WTC11 (cell line): Measurements from ENCODE around the gene RNASE9. TPM values are rescaled to one million over a fixed set of nuclear protein-coding genes. Genes with fewer than 3 reads are reported as not detected.

ENCODE experiments used
- ATAC-seq: fragments of 200-7000 bp; cut with Tn5 transposase; 2 replicates; pipeline ENCODE4 v1.10.0; 2021; ENCODE audit warnings: mild to moderate bottlenecking, moderate library complexity
- CTCF ChIA-PET: fragments of 300-600 bp; sonication (Branson Sonifier 250); formaldehyde crosslinking; loops from one replicate; lab custom pipeline; 2021; ENCODE audit warnings: antibody characterized with exemption; lab: Charles Lee
- POLR2A ChIA-PET: fragments of 350-600 bp; sonication (Branson Sonifier 250); formaldehyde crosslinking; loops from one replicate; lab custom pipeline; 2021; ENCODE audit warnings: antibody characterized with exemption; lab: Charles Lee
- DNase-seq: peaks from one replicate; pipeline ENCODE4 v3.0.0; 2021; ENCODE audit warnings: low spot score
- H3K27ac Mint-ChIP-seq: 2 replicates; pipeline ENCODE4 v1.8.0; 2021; ENCODE audit warnings: mixed read lengths
- H3K27me3 Mint-ChIP-seq: 2 replicates; pipeline ENCODE4 v1.8.0; 2021; ENCODE audit warnings: low read depth, mild to moderate bottlenecking, moderate library complexity, mixed read lengths
- H3K36me3 Mint-ChIP-seq: 2 replicates; pipeline ENCODE4 v1.8.0; 2021; ENCODE audit warnings: mixed read lengths
- H3K4me1 Mint-ChIP-seq: 2 replicates; pipeline ENCODE4 v1.8.0; 2022; ENCODE audit warnings: mixed read lengths
- H3K4me3 Mint-ChIP-seq: 2 replicates; pipeline ENCODE4 v1.8.0; 2021; ENCODE audit warnings: mild to moderate bottlenecking, moderate library complexity, mixed read lengths
- H3K9me3 Mint-ChIP-seq: 2 replicates; pipeline ENCODE4 v1.8.0; 2021; ENCODE audit warnings: mixed read lengths
- CREM ChIP-seq: sonication (generic); formaldehyde crosslinking; IDR thresholded peaks from 2 replicates; pipeline ENCODE4 v1.8.1; 2022; ENCODE audit warnings: mild to moderate bottlenecking, missing genetic modification reagents, moderate library complexity
- EMX1 ChIP-seq: fragments of 250-450 bp; sonication (Bioruptor Pico); IDR thresholded peaks from 2 replicates; pipeline ENCODE4 v1.8.0; 2021; ENCODE audit warnings: mild to moderate bottlenecking
- HMGXB4 ChIP-seq: sonication (generic); formaldehyde crosslinking; IDR thresholded peaks from 2 replicates; pipeline ENCODE4 v1.8.1; 2023; ENCODE audit warnings: mild to moderate bottlenecking, moderate library complexity, missing genetic modification reagents
- MLX ChIP-seq: sonication (generic); formaldehyde crosslinking; IDR thresholded peaks from 2 replicates; pipeline ENCODE4 v1.8.1; 2023; ENCODE audit warnings: mild to moderate bottlenecking, missing genetic modification reagents, moderate library complexity
- NFE2L1 ChIP-seq: sonication (generic); formaldehyde crosslinking; IDR thresholded peaks from 2 replicates; pipeline ENCODE4 v1.8.1; 2023; ENCODE audit warnings: missing genetic modification reagents
- USF1 ChIP-seq: sonication (generic); formaldehyde crosslinking; IDR thresholded peaks from 2 replicates; pipeline ENCODE4 v1.8.0; 2022; ENCODE audit warnings: mild to moderate bottlenecking, missing genetic modification reagents
- total RNA-seq: library from RNA; stranded (reverse); gene quantifications from 3 replicates; pipeline ENCODE4 v1.2.3, GENCODE V29; 2021
- TF ChIP-seq, protein P1 (sequence below): fragments of 250-450 bp; sonication (Bioruptor Pico); IDR thresholded peaks from 2 replicates; pipeline ENCODE4 v1.9.0; 2021; ENCODE audit warnings: mild to moderate bottlenecking
- TF ChIP-seq, protein P2 (sequence below): sonication (generic); formaldehyde crosslinking; IDR thresholded peaks from 2 replicates; pipeline ENCODE4 v1.8.0; 2023; ENCODE audit warnings: mild to moderate bottlenecking, missing genetic modification reagents
- TF ChIP-seq, protein P3 (sequence below): sonication (generic); formaldehyde crosslinking; IDR thresholded peaks from 2 replicates; pipeline ENCODE4 v1.8.1; 2023; ENCODE audit warnings: mild to moderate bottlenecking, missing genetic modification reagents
- TF ChIP-seq, protein P4 (sequence below): fragments of 250-450 bp; sonication (Bioruptor Pico); IDR thresholded peaks from 2 replicates; pipeline ENCODE4 v1.9.0; 2021; ENCODE audit warnings: mild to moderate bottlenecking, borderline replicate concordance
- TF ChIP-seq, protein P5 (sequence below): sonication (generic); formaldehyde crosslinking; IDR thresholded peaks from 2 replicates; pipeline ENCODE4 v1.8.1; 2022; ENCODE audit warnings: low read depth, mild to moderate bottlenecking, moderate library complexity, missing genetic modification reagents, borderline replicate concordance

Gene RNASE9
- total RNA-seq, 1 experiment from 2014 or later = not detected

DNA sequence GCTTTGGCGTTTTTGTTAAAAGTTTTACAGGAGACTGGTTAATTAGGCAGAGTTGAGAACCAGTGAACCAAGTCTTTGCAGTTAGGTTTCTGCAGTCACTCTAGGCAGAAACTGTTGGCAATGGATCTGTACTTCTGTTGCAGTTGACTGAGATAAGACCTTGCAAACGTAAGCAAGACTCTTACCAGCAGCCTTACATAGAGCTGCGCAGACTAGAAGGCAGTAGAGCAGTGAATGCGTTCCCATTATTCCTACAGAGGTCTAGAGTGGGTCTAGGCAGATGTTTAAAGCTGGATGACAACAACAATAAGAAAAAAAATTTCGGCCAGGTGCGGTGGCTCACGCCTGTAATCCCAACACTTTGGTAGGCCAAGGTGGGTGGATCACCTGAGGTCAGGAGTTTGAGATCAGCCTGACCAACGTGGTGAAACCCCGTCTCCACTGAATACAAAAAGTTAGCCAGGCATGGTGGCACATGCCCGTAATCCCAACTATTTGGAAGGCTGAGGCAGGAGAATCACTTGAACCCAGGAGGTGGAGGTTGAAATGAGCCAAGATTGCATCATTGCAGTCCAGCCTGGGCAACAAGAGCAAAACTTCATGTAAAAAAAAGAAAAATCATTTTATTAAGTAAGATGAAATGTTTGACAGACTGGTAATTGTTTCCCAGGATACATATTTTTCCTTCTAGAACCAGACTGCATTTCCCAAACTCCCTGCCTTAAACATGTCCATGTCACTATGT lies 12.3 kb downstream of the RNASE9 start:
- H3K9me3 Mint-ChIP-seq = peaks cover 4% of the 10 kb centered on the region
- POLR2A ChIA-PET = no interaction called here

DNA sequence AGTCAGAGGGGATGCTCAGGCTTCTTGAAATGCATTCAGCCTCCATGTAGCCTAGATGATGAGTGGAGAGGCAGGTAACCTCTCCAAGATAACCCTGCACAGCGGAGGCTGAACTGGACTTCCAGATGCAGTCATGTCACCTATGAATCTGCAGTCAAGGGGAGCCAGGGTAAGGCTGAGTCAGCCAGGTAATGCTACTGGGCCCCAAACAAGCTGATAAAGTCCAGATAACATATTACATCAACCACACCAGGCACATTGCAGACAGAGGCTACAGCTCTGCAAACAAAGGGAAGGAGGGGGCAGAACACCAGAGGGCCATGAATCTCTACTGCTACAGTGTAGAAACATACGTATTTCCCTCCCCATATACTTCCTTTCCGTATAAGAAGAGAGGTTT lies 14.0 kb downstream of the RNASE9 start:
- Mint-ChIP-seq H3K36me3 (no peaks in the 10 kb centered on the region), H3K4me3 (no peak overlapping the region), H3K4me1 (no peaks in the 10 kb centered on the region), H3K9me3 (no peaks in the 10 kb centered on the region), H3K27ac (no peak overlapping the region), H3K27me3 (no peaks in the 10 kb centered on the region)
- ATAC-seq (no peak; the same call in 1 of the 2 replicates), DNase-seq (no peak)
- ChIA-PET CTCF (interaction anchor here (1.1 to 1.4 kb wide), 2 partner anchors 13 to 59 kb away, joined by 3 to 4 read pairs; no protein-coding TSS in a partner anchor), POLR2A (no interaction called here)
- TF ChIP-seq MLX (CRISPR knock-in tag) (no peak), CREM (CRISPR knock-in tag) (no peak), NFE2L1 (no peak), EMX1 (CRISPR knock-in tag) (no peak)
- TF ChIP-seq, protein P1, sequence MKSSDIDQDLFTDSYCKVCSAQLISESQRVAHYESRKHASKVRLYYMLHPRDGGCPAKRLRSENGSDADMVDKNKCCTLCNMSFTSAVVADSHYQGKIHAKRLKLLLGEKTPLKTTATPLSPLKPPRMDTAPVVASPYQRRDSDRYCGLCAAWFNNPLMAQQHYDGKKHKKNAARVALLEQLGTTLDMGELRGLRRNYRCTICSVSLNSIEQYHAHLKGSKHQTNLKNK (CRISPR knock-in tag) = no peak
- TF ChIP-seq, protein P2, sequence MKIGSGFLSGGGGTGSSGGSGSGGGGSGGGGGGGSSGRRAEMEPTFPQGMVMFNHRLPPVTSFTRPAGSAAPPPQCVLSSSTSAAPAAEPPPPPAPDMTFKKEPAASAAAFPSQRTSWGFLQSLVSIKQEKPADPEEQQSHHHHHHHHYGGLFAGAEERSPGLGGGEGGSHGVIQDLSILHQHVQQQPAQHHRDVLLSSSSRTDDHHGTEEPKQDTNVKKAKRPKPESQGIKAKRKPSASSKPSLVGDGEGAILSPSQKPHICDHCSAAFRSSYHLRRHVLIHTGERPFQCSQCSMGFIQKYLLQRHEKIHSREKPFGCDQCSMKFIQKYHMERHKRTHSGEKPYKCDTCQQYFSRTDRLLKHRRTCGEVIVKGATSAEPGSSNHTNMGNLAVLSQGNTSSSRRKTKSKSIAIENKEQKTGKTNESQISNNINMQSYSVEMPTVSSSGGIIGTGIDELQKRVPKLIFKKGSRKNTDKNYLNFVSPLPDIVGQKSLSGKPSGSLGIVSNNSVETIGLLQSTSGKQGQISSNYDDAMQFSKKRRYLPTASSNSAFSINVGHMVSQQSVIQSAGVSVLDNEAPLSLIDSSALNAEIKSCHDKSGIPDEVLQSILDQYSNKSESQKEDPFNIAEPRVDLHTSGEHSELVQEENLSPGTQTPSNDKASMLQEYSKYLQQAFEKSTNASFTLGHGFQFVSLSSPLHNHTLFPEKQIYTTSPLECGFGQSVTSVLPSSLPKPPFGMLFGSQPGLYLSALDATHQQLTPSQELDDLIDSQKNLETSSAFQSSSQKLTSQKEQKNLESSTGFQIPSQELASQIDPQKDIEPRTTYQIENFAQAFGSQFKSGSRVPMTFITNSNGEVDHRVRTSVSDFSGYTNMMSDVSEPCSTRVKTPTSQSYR (CRISPR knock-in tag) = no peak

More for the DNA sequence above, 12.3 kb downstream of the RNASE9 start:
- TF ChIP-seq, protein P3, sequence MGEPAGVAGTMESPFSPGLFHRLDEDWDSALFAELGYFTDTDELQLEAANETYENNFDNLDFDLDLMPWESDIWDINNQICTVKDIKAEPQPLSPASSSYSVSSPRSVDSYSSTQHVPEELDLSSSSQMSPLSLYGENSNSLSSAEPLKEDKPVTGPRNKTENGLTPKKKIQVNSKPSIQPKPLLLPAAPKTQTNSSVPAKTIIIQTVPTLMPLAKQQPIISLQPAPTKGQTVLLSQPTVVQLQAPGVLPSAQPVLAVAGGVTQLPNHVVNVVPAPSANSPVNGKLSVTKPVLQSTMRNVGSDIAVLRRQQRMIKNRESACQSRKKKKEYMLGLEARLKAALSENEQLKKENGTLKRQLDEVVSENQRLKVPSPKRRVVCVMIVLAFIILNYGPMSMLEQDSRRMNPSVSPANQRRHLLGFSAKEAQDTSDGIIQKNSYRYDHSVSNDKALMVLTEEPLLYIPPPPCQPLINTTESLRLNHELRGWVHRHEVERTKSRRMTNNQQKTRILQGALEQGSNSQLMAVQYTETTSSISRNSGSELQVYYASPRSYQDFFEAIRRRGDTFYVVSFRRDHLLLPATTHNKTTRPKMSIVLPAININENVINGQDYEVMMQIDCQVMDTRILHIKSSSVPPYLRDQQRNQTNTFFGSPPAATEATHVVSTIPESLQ (CRISPR knock-in tag) = no peak
- TF ChIP-seq HMGXB4 (CRISPR knock-in tag) (no peak), USF1 (CRISPR knock-in tag) (no peak)
- TF ChIP-seq, protein P4, sequence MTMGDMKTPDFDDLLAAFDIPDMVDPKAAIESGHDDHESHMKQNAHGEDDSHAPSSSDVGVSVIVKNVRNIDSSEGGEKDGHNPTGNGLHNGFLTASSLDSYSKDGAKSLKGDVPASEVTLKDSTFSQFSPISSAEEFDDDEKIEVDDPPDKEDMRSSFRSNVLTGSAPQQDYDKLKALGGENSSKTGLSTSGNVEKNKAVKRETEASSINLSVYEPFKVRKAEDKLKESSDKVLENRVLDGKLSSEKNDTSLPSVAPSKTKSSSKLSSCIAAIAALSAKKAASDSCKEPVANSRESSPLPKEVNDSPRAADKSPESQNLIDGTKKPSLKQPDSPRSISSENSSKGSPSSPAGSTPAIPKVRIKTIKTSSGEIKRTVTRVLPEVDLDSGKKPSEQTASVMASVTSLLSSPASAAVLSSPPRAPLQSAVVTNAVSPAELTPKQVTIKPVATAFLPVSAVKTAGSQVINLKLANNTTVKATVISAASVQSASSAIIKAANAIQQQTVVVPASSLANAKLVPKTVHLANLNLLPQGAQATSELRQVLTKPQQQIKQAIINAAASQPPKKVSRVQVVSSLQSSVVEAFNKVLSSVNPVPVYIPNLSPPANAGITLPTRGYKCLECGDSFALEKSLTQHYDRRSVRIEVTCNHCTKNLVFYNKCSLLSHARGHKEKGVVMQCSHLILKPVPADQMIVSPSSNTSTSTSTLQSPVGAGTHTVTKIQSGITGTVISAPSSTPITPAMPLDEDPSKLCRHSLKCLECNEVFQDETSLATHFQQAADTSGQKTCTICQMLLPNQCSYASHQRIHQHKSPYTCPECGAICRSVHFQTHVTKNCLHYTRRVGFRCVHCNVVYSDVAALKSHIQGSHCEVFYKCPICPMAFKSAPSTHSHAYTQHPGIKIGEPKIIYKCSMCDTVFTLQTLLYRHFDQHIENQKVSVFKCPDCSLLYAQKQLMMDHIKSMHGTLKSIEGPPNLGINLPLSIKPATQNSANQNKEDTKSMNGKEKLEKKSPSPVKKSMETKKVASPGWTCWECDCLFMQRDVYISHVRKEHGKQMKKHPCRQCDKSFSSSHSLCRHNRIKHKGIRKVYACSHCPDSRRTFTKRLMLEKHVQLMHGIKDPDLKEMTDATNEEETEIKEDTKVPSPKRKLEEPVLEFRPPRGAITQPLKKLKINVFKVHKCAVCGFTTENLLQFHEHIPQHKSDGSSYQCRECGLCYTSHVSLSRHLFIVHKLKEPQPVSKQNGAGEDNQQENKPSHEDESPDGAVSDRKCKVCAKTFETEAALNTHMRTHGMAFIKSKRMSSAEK = no peak
- TF ChIP-seq, protein P5, sequence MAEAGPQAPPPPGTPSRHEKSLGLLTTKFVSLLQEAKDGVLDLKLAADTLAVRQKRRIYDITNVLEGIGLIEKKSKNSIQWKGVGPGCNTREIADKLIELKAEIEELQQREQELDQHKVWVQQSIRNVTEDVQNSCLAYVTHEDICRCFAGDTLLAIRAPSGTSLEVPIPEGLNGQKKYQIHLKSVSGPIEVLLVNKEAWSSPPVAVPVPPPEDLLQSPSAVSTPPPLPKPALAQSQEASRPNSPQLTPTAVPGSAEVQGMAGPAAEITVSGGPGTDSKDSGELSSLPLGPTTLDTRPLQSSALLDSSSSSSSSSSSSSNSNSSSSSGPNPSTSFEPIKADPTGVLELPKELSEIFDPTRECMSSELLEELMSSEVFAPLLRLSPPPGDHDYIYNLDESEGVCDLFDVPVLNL (CRISPR knock-in tag) = no peak
- no peaks in the 10 kb centered on the region for H3K27me3 Mint-ChIP-seq
- no peaks in the 10 kb centered on the region for H3K36me3 Mint-ChIP-seq
- H3K4me1 Mint-ChIP-seq = no peaks in the 10 kb centered on the region
- ATAC-seq (no peak), DNase-seq (no peak)
- no peak overlapping the region for H3K27ac Mint-ChIP-seq
- no peak overlapping the region for H3K4me3 Mint-ChIP-seq
- CTCF ChIA-PET = interaction anchor here (0.6 to 1.4 kb wide), 2 partner anchors 58 to 151 kb away, joined by 3 to 4 read pairs; no protein-coding TSS in a partner anchor
